Smooth muscle cell (in vitro differentiated cells): ENCODE data around the gene KLF7. TPM values are rescaled to one million over a fixed set of nuclear protein-coding genes. Genes with fewer than 3 reads are reported as not detected.

ENCODE experiments used
- DNase-seq: peaks from one replicate; lab custom pipeline; 2025; ENCODE audit not compliant: unreplicated experiment; lab: John Stamatoyannopoulos, UW
- H2AFZ ChIP-seq: fragments of 200-600 bp; sonication (generic); 2 replicates; pipeline ENCODE4 v1.6.0; 2016; ENCODE audit warnings: antibody characterized with exemption, low read depth, mild to moderate bottlenecking
- H3F3A ChIP-seq: fragments of 200-600 bp; sonication (generic); 2 replicates; pipeline ENCODE4 v1.6.0; 2017; ENCODE audit warnings: antibody characterized with exemption, low read depth
- H3K27ac ChIP-seq: fragments of 200-600 bp; sonication (generic); 2 replicates; pipeline ENCODE4 v1.5.1; 2016; ENCODE audit warnings: low read depth, mild to moderate bottlenecking
- H3K27me3 ChIP-seq: fragments of 200-600 bp; sonication (generic); 2 replicates; pipeline ENCODE4 v1.6.1; 2016; ENCODE audit warnings: low read depth, mild to moderate bottlenecking
- H3K36me3 ChIP-seq: fragments of 200-600 bp; sonication (generic); 2 replicates; pipeline ENCODE4 v1.5.1; 2016; ENCODE audit warnings: low read depth
- H3K4me1 ChIP-seq: fragments of 200-600 bp; sonication (generic); 2 replicates; pipeline ENCODE4 v1.5.1; 2016; ENCODE audit warnings: low read depth
- H3K4me2 ChIP-seq: fragments of 200-600 bp; sonication (generic); 2 replicates; pipeline ENCODE4 v1.6.0; 2016; ENCODE audit warnings: mild to moderate bottlenecking
- H3K4me3 ChIP-seq: fragments of 200-600 bp; sonication (generic); 2 replicates; pipeline ENCODE4 v1.5.1; 2016; ENCODE audit warnings: mild to moderate bottlenecking
- H3K79me2 ChIP-seq: fragments of 200-600 bp; sonication (generic); 2 replicates; pipeline ENCODE4 v1.6.0; 2016; ENCODE audit warnings: low read depth, mild to moderate bottlenecking
- H3K9ac ChIP-seq: fragments of 200-600 bp; sonication (generic); 2 replicates; pipeline ENCODE4 v1.6.0; 2016; ENCODE audit warnings: low read depth
- H3K9me3 ChIP-seq: fragments of 200-600 bp; sonication (generic); replicated peaks from 2 replicates; pipeline ENCODE4 v1.5.1; 2016; ENCODE audit warnings: low read depth
- H4K20me1 ChIP-seq: fragments of 200-600 bp; sonication (generic); 2 replicates; pipeline ENCODE4 v1.6.0; 2016; ENCODE audit warnings: low read depth
- WGBS: methylation state at CpG from one replicate; pipeline ENCODE4 v1.1.7; 2016; ENCODE audit warnings: low lambda C conversion rate; 5-methylcytosine and 5-hydroxymethylcytosine counted together
- polyA plus RNA-seq: library from polyadenylated mRNA; unstranded; fragments of >200 nt; fragmentation: Nextera tagmentation; extraction: Ambion mirVana; gene quantifications from 2 replicates; pipeline ENCODE4 v1.2.1, GENCODE V29; 2016
- total RNA-seq: library from RNA; depleted of rRNA; stranded (reverse); fragments of >200 nt; gene quantifications from 2 replicates; pipeline ENCODE4 v1.2.3, GENCODE V29; 2014
- TF ChIP-seq, protein P1 (sequence below): fragments of 200-600 bp; sonication (generic); IDR thresholded peaks from 2 replicates; pipeline ENCODE4 v1.5.1; 2017; ENCODE audit warnings: borderline replicate concordance, mild to moderate bottlenecking, antibody characterized with exemption; ENCODE audit not compliant: insufficient read depth, poor library complexity, severe bottlenecking

KLF7 gene
- 16.1 and 27.6 TPM in 2 replicates for total RNA-seq
- 12.2 and 12.7 TPM in 2 replicates for polyA plus RNA-seq

DNA sequence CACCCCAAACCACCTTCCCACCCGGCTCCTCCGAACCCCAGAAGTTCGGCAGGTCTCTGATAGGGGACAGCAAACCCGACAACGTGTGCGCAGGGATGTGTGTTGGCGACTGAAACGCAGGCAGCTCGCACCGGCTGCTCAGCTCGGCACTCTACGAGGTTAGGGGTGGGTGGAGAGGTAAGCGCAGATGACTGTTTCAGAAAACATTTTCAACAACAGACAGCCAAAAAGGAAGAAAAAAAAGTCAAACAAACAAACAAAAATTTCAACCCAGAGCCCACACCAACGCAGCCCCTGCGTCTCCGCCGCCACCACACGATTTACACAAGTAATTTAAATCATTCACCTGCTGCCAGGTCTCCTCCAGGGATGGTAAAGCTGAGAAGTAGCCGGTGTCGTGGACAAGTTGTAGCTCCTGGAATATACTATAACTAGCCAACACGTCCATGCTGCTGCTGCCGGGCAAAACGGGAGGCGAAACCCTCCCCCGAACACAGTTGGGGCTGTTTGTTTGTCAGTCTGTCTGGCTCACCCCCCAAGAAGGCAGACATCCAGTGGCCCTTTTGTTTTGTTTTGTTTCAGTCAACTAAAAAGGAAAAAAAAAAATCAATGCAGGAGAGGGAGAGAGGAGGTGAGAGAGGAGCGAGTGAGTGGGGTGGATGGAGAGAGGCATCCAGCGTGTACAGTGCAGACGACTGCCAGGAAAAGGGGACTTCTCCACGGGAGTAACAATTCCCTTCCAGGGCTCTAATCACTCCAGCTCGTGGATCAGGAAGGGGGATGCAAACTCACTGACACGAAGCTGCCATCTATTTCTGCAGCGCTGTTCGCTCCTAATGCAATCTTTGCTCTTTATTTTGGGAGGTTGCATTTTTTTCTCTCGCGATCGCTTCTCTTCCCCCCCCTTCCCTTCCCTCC, at the start of gene KLF7:
Gene KLF7 (minus strand): TSS at position 828 of the 918 bp plus-strand sequence. CDS start 380 bp downstream, at position 448.
- Histone ChIP-seq H3F3A (peaks cover 12% of the 10 kb centered on the region), H3K4me2 (peak within 1 kb of the TSS; percentile 96), H3K9ac (peak within 1 kb of the TSS; percentile 100), H3K27ac (peak within 1 kb of the TSS; percentile 99), H3K79me2 (peaks cover 30% of the 10 kb centered on the region), H3K27me3 (no peaks in the 10 kb centered on the region), H3K4me3 (peak within 1 kb of the TSS; percentile 83), H3K4me1 (peaks cover 46% of the 10 kb centered on the region), H3K36me3 (no peaks in the 10 kb centered on the region), H3K9me3 (no peaks in the 10 kb centered on the region), H2AFZ (peak within 1 kb of the TSS; percentile 56), H4K20me1 (peaks cover 30% of the 10 kb centered on the region)
- whole genome bisulfite sequencing: 2% methylated on average over 33 of the region's 36 CpGs
- TF ChIP-seq, protein P1, sequence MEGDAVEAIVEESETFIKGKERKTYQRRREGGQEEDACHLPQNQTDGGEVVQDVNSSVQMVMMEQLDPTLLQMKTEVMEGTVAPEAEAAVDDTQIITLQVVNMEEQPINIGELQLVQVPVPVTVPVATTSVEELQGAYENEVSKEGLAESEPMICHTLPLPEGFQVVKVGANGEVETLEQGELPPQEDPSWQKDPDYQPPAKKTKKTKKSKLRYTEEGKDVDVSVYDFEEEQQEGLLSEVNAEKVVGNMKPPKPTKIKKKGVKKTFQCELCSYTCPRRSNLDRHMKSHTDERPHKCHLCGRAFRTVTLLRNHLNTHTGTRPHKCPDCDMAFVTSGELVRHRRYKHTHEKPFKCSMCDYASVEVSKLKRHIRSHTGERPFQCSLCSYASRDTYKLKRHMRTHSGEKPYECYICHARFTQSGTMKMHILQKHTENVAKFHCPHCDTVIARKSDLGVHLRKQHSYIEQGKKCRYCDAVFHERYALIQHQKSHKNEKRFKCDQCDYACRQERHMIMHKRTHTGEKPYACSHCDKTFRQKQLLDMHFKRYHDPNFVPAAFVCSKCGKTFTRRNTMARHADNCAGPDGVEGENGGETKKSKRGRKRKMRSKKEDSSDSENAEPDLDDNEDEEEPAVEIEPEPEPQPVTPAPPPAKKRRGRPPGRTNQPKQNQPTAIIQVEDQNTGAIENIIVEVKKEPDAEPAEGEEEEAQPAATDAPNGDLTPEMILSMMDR: no peak
- DNase-seq: no peak

DNA sequence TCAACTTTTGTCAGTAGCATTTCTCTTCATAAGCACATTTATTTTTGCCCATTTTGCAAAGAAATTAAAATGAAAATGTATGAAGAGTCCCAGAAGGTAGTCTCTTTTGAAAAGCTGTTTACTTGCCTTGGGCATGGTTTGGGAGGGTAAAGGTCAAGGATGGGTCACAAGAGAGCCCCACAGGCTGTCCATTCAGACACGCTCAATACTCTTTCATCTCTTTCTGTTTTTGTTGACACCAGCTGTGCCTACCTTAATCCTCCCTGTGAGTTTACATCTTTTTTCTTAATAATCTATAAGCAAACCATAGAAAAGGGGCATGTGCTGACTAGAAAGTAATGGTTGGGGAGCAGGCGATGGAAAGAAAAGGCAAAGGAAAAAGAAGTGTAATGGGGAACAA, 49.6 kb upstream of the KLF7 start:
- Histone ChIP-seq H3K9ac (no peak overlapping the region), H3K9me3 (no peaks in the 10 kb centered on the region), H3K4me1 (peaks cover 20% of the 10 kb centered on the region), H3K27ac (no peak overlapping the region), H2AFZ (no peak overlapping the region), H3K4me2 (no peak overlapping the region), H3K79me2 (no peaks in the 10 kb centered on the region), H3K4me3 (no peak overlapping the region), H3K36me3 (no peaks in the 10 kb centered on the region), H4K20me1 (no peaks in the 10 kb centered on the region), H3K27me3 (no peaks in the 10 kb centered on the region), H3F3A (peaks cover 8% of the 10 kb centered on the region)
- TF ChIP-seq, protein P1: no peak
- DNase-seq: no peak
- WGBS: 73% methylated on average over 2 of the region's 2 CpGs

DNA sequence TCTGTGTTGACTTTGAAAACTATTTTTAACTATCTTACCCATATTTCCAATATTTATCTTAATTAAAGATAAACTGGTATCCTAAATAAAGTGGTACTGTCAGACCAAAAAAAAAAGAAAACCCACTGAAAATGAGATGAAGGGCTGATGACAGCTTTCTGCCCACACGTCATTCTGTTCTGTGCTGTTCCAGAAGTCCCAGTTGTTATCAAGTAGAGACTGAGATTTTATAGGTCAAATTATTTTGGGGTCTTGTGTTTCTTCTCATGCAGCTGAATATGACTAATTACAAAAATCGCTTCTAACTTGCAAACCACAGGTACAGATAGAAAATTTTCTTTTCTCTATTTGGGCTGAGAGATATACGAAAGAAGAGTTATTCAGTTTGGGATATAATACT, 48.7 kb upstream of the KLF7 start:
- TF ChIP-seq, protein P1: no peak
- peaks cover 13% of the 10 kb centered on the region for H3K4me1 ChIP-seq
- H3K4me2 ChIP-seq: no peak overlapping the region
- H3K27me3 ChIP-seq: no peaks in the 10 kb centered on the region
- 81% methylated on average over 3 of the region's 3 CpGs for WGBS
- H3K79me2 ChIP-seq: no peaks in the 10 kb centered on the region
- H2AFZ ChIP-seq: no peak overlapping the region
- no peak overlapping the region for H3K4me3 ChIP-seq
- no peaks in the 10 kb centered on the region for H3K9me3 ChIP-seq
- no peak overlapping the region for H3K9ac ChIP-seq
- peaks cover 5% of the 10 kb centered on the region for H3F3A ChIP-seq
- no peak for DNase-seq
- H3K36me3 ChIP-seq: no peaks in the 10 kb centered on the region
- H4K20me1 ChIP-seq: no peaks in the 10 kb centered on the region
- no peak overlapping the region for H3K27ac ChIP-seq
